HEK293 (cell line): Measurements from ENCODE around the gene EML3.

Experiments used
- ZBTB48 ChIP-seq: fragments of 450-650 bp; formaldehyde crosslinking; IDR thresholded peaks from 2 replicates; pipeline ENCODE4 v1.5.1; 2016; ENCODE audit warnings: missing biosample characterization, missing genetic modification characterization
- ZFP37 ChIP-seq: fragments of 450-650 bp; formaldehyde crosslinking; IDR thresholded peaks from 2 replicates; pipeline ENCODE4 v1.5.1; 2016; ENCODE audit warnings: missing biosample characterization, missing genetic modification characterization
- ZNF10 ChIP-seq: fragments of 450-650 bp; formaldehyde crosslinking; IDR thresholded peaks from 2 replicates; pipeline ENCODE4 v1.5.1; 2017; ENCODE audit warnings: missing biosample characterization, missing genetic modification characterization
- ZNF140 ChIP-seq: fragments of 450-650 bp; formaldehyde crosslinking; IDR thresholded peaks from 2 replicates; pipeline ENCODE4 v1.5.1; 2016; ENCODE audit warnings: missing biosample characterization, missing genetic modification characterization
- ZNF449 ChIP-seq: fragments of 450-650 bp; formaldehyde crosslinking; IDR thresholded peaks from 2 replicates; pipeline ENCODE4 v1.5.1; 2017; ENCODE audit warnings: missing biosample characterization, mild to moderate bottlenecking, missing genetic modification characterization, moderate library complexity
- ZNF837 ChIP-seq: fragments of 450-650 bp; formaldehyde crosslinking; IDR thresholded peaks from 2 replicates; pipeline ENCODE4 v1.5.1; 2016; ENCODE audit warnings: missing biosample characterization, missing genetic modification characterization
- TF ChIP-seq, protein P1 (sequence below): fragments of 450-650 bp; formaldehyde crosslinking; IDR thresholded peaks from 2 replicates; pipeline ENCODE4 v1.5.1; 2016; ENCODE audit warnings: missing biosample characterization, missing genetic modification characterization

DNA sequence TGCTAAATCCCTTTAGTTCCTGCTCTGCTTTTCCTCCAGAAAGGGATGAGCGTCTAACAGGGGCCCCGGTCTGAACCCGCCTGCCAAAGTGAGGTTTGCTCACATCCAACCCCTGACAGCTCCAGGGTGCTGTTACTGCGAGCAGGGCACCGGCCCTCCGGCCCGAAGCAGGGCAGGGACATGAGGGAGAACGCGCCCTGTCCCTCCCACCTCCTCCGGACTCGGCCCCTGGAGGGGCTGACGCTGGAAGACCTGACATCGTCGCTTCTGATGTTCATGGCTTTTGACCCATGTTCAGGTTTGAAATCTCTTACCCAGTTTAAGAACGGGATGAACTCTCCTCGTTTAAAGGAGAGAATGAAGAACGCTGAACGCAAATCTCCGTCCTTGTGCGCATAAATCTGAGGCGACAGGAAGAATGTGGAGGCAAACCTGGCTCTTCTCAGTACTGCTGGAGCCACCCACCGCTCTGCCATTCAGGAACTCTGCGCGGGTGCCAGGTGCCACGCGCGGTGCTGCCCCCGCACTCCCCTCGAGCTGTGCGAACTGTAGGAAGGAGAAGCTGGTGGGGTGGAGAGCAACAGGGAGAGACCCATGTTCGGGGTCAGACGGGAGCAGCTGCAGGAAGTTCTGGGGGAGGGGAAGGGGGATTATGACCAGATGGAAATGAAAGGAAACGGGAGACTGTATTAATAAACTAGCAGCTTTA, 38.1 kb downstream of the EML3 start:
- TF ChIP-seq ZNF837 (tag by site-specific recombination) = no peak
- TF ChIP-seq ZBTB48 = peak; percentile 68
- TF ChIP-seq, protein P1, sequence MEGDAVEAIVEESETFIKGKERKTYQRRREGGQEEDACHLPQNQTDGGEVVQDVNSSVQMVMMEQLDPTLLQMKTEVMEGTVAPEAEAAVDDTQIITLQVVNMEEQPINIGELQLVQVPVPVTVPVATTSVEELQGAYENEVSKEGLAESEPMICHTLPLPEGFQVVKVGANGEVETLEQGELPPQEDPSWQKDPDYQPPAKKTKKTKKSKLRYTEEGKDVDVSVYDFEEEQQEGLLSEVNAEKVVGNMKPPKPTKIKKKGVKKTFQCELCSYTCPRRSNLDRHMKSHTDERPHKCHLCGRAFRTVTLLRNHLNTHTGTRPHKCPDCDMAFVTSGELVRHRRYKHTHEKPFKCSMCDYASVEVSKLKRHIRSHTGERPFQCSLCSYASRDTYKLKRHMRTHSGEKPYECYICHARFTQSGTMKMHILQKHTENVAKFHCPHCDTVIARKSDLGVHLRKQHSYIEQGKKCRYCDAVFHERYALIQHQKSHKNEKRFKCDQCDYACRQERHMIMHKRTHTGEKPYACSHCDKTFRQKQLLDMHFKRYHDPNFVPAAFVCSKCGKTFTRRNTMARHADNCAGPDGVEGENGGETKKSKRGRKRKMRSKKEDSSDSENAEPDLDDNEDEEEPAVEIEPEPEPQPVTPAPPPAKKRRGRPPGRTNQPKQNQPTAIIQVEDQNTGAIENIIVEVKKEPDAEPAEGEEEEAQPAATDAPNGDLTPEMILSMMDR (tag by site-specific recombination) = no peak
- no peak for TF ChIP-seq ZNF140 (tag by site-specific recombination)
- no peak for TF ChIP-seq ZNF10
- TF ChIP-seq ZNF449 = no peak
- TF ChIP-seq ZFP37 = 0 out of 2 replicates have a peak, but pooled peaks have one; percentile 37
